Measurements from ENCODE around the gene ZHX3. TPM values are rescaled to one million over a fixed set of nuclear protein-coding genes. Genes with fewer than 3 reads are reported as not detected.

Gene ZHX3
- total RNA-seq, 3 donors from 2014 or later (not counting 1 experiment from before 2014, with no cell fraction given), result 9.0 to 11.8 (median 10.3) TPM

DNA sequence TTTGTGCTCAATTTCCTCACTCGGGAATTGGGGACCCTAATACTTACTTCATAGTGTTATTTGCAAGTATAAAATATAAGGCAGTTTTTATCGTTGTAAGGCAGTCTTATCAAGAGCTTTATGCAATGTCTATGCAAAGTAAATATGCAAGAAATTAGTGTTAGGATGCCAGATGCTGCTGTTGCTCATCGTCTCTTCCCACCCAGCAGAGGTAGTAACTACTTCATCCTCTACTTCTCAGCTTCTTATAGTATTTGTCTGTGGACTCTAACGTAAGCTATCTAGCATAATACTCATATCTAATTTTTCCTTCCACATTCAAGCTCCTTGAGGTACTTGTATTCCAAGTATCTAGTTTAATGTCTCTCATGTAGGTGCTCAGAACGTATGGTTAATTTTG, 168.6 kb downstream of the ZHX3 start:
- Histone ChIP-seq H3K36me3 (ENCODE audit: control insufficient read depth, insufficient read depth, low read length) (no peaks in the 10 kb centered on the region), H3K4me3 (ENCODE audit: low read length) (no peak overlapping the region), H3K27me3 (ENCODE audit: control insufficient read depth, insufficient read depth, low read length) (no peaks in the 10 kb centered on the region), H3K4me1 (ENCODE audit: control insufficient read depth, insufficient read depth, low read length) (peaks cover 86% of the 10 kb centered on the region), H3K9me3 (ENCODE audit: control insufficient read depth, insufficient read depth, low read length) (no peaks in the 10 kb centered on the region), H3K27ac (ENCODE audit: low read length) (no peak overlapping the region)
- 88% methylated on average over 2 of the region's 5 CpGs for WGBS (ENCODE audit: insufficient coverage)
- no peaks in the 10 kb centered on the region for H3K36me3 Mint-ChIP-seq
- ATAC-seq, result no peak
- H3K9me3 Mint-ChIP-seq, result no peaks in the 10 kb centered on the region
- no peak for TF ChIP-seq CTCF (IDR thresholded peaks at IDR 0.05)
- H3K27ac Mint-ChIP-seq, result peak overlapping the region; percentile 2 to 24
- intact Hi-C loops (cut with micrococcal nuclease), result no loop called here
- H3K4me3 Mint-ChIP-seq, result no peak overlapping the region
- H3K4me1 Mint-ChIP-seq, result peaks cover 86 to 88% of the 10 kb centered on the region in 2 donors
- DNase-seq, result no peak
- H3K27me3 Mint-ChIP-seq (ENCODE audit: low read depth in 2 of 2), result no peaks in the 10 kb centered on the region

DNA sequence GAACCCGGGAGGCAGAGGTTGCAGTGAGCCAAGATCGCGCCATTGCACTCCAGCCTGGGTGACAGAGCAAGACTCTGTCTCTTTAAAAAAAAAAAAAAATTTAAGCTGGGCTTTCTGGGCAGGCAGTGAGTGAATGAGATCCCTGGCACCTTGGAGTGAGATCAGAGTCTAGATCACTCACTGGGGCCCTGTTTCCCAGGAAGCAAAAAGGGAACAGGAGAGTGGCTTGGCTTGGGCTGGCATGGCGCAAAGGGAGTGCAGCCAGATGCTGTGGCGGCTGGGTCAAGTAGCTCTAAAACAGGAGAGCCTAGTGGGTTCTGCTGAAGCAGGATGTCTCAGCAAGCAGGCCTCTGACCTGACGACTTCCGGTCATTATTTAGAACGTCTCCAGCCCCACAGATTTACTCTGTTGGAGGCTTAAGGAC, 169.8 kb downstream of the ZHX3 start:
- Histone ChIP-seq H3K9me3 (ENCODE audit: control insufficient read depth, insufficient read depth, low read length) (no peaks in the 10 kb centered on the region), H3K4me3 (ENCODE audit: low read length) (no peak overlapping the region), H3K4me1 (ENCODE audit: control insufficient read depth, insufficient read depth, low read length) (peaks cover 93% of the 10 kb centered on the region), H3K27ac (ENCODE audit: low read length) (no peak overlapping the region), H3K27me3 (ENCODE audit: control insufficient read depth, insufficient read depth, low read length) (no peaks in the 10 kb centered on the region), H3K36me3 (ENCODE audit: control insufficient read depth, insufficient read depth, low read length) (no peaks in the 10 kb centered on the region)
- ATAC-seq, result no peak
- 81% methylated on average over 8 of the region's 8 CpGs for WGBS (ENCODE audit: insufficient coverage)
- DNase-seq, result no peak
- no peak for TF ChIP-seq CTCF (IDR thresholded peaks at IDR 0.05)
- no peaks in the 10 kb centered on the region for H3K9me3 Mint-ChIP-seq
- intact Hi-C loops (cut with micrococcal nuclease), result no loop called here
- no peak overlapping the region for H3K4me3 Mint-ChIP-seq
- H3K27me3 Mint-ChIP-seq (ENCODE audit: low read depth in 2 of 2), result no peaks in the 10 kb centered on the region
- peak overlapping the region; percentile 42 to 67 for H3K27ac Mint-ChIP-seq
- no peaks in the 10 kb centered on the region for H3K36me3 Mint-ChIP-seq
- H3K4me1 Mint-ChIP-seq, result peaks cover 88 to 92% of the 10 kb centered on the region in 2 donors

DNA sequence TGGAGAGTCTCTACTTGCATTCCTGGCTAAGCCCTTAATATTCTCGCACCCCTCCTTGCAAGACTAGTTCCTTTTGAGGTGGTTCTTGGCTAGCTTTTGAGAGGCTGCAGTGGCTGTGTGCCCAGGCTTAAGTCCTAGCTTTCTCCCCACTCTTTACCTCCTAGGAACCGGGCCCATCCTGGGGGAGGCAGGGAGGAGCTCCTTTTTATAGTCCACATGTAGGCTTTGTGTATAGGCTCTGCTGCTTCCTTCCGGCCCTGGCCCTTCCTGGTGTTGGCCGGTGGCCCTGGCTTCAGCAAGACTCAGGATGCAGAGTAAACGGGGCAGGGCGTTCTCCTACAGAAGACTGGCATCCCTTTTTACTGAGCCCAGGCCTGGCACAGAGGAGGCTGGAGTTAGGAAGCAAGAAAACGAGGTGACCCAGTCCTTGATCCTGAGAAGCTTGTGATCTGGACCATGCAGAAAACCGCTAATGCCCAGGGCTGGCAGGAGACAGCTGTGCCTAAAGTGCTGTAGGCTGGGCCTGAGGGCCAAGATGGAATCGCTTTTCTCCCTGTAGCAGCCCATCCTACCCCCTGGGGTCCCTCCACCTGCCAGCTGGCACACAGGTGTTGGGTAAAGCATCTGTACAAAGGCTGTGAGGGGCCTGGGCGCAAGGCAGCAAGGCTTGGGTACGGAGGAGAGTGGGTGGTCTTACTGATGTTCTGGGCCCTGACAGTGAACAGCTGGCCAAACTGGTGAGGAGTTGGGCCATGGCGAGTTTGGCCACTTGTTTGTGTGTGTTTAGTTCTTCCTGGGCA, 171.5 kb downstream of the ZHX3 start:
- H3K4me1 Mint-ChIP-seq, result peaks cover 92 to 93% of the 10 kb centered on the region in 2 donors
- Histone ChIP-seq H3K4me1 (ENCODE audit: control insufficient read depth, insufficient read depth, low read length) (peaks cover 93% of the 10 kb centered on the region), H3K27ac (ENCODE audit: low read length) (no peak overlapping the region), H3K9me3 (ENCODE audit: control insufficient read depth, insufficient read depth, low read length) (no peaks in the 10 kb centered on the region), H3K4me3 (ENCODE audit: low read length) (no peak overlapping the region), H3K27me3 (ENCODE audit: control insufficient read depth, insufficient read depth, low read length) (no peaks in the 10 kb centered on the region), H3K36me3 (ENCODE audit: control insufficient read depth, insufficient read depth, low read length) (no peaks in the 10 kb centered on the region)
- H3K9me3 Mint-ChIP-seq, result no peaks in the 10 kb centered on the region
- intact Hi-C loops (cut with micrococcal nuclease), result no loop called here
- DNase-seq, result no peak
- H3K27ac Mint-ChIP-seq, result peak overlapping the region; percentile 55 to 94
- no peak for ATAC-seq
- WGBS (ENCODE audit: insufficient coverage), result 95% methylated on average over 12 of the region's 12 CpGs
- no peak for TF ChIP-seq CTCF (IDR thresholded peaks at IDR 0.05)
- H3K27me3 Mint-ChIP-seq (ENCODE audit: low read depth in 2 of 2), result no peaks in the 10 kb centered on the region
- peak overlapping the region; percentile 7 for H3K4me3 Mint-ChIP-seq
- no peaks in the 10 kb centered on the region for H3K36me3 Mint-ChIP-seq
